GM18499 (cell line): ENCODE results near the gene ALS2.
"Not testable (repeated sequence)": the region's sequence is repeated elsewhere in the genome, so short reads cannot be mapped to it uniquely, and the experiment has no call there.

ENCODE experiments used
- ATAC-seq: cut with Tn5 transposase; IDR thresholded peaks from one replicate; pipeline ENCODE4 v1.9.1; 2021; ENCODE audit warnings: moderate number of reproducible peaks; ENCODE audit not compliant: insufficient read depth, unreplicated experiment

ALS2 gene

DNA sequence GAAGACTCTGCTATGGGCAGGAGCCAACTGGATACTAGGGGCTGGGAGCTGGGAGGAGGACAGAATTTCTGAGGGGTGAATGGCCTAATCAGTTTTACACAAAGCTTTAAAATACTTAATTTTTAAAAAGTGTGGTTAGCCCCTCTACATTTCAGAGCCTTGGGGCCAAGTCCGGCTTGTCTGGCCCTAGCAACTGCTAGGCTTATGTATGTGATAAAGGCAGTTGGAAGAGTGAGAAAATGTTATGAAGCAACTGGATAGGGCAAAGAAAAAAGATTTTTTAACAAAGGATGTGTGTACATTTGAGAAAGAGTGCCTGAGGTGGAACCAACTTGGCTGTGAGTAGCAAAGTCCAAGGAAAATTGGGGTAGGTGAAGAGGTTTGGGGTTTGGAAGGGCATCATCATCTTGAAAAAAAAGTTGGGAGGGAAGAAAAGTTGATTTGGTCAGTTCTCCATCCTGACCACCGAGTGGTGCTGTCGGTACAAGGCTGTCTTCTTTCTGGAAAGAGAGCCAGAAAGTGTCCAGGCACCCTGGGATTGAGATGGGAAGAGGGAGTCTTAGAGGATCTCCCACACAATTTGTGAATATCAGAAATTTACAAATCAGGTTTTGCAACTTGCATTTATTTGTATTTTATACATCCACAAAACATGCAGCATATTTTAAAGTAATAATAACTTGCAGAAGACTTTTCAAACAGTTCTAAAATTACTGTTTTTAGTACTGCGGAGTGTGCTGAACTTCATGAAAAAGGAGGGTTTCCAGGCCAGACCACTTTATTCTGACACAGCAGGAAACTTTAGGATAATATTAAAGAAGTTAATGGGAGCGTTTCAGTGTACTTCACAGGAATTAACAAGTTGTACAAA is 15.1 kb upstream of the ALS2 start:
- ATAC-seq: no peak

DNA sequence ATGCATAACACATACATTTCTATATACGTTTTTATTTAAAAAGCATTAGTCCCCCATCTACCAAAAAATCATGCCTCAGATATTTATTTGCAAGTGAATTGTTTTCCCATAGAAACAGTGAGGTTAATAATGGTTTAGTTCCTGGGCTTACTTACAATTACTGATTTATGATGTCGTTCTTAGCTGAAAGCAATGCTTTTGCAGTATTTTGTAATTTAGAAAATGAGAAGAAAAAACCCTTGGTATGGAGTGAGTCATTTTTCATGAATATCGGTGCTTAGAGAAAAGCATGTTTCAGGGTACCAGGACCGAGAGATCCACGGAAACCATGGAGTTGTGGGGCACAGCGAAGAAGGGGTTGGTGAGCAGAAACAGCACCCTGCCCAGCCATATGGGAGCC is 13.6 kb upstream of the ALS2 start:
- ATAC-seq: no peak

DNA sequence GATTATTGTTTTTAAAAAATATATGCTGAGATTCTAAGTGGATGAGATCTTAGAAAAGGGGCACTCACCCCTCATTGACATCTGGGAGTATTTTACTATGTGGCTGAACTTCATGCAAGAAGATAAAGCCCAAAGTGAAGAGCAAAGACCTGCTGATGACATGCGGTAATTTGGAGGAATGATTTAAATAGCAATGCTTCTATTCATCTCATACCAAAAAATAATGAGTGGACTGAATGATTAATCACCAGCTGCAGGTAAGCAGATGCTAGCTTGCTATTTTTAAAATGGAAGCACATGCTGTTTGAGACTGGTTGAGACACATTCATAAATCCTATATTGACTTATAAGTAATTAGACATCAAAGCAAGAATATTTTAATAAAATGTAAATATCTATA is 12.9 kb upstream of the ALS2 start:
- no peak for ATAC-seq

DNA sequence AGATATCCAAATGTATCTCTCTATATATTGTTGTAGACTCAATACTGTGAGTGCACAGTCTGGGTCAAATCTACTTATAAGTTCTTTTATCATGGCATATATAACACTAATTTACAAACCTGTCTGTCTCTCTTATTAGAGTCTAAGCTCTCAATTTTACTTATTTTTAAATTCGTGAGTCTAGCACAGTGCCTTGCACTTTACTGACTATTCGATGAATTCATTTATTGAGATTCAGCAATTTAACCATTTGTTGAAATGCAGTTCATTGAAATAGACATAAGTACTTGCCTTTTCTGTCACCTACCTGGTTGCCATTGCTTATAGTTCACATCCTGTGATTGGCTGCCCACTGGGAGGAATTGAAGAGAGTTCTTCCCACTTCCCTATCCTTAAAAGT is 10.3 kb upstream of the ALS2 start:
- ATAC-seq: no peak

GRCh38 chr2:201790291-201790690 is 9.6 kb upstream of the ALS2 start:
- ATAC-seq: no peak

DNA sequence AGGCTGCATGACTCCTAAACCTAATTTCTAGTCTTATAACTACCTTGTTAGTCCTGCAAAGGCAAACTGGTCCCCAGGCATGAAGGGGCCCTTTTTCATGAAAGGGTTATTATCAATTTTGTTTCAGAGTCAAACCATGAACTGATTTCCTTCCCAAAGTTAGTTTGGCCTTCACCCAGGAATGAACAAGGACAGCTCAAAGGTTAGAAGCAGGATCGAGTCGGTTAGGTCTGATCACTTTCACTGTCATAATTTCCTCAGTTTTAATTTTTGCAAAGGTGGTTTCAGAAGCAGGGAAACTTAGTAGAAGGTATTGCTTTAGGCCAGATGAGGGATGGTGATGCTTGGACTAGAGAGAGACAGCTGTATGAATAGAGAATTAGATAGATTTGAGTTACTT is 8.7 kb upstream of the ALS2 start:
- no peak for ATAC-seq

GRCh38 chr2:201788371-201788770 is 7.6 kb upstream of the ALS2 start:
- ATAC-seq: no peak

DNA sequence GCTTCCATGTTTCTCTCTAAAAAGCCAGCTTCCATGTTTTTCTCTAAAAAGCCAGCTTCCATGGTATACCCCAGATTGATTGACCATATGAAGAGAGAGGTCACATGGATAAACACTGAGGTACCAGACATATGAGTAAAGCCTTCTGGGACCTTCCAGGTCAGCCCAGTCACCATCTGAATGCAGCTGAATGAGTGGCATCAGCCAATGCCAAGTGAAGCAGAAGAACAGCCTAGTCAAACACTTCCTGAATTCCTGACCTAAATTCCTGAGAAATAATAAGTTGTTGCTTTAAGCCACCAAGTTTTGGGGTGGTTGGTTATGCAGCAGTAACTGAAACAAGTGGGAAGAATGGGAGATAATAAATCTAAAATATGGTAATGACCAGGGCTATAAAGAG is 5.7 kb upstream of the ALS2 start:
- ATAC-seq: no peak

- no peak for ATAC-seq
Measured at GRCh38 chr2:201785135-201785534, 4.4 kb upstream of the ALS2 start.

DNA sequence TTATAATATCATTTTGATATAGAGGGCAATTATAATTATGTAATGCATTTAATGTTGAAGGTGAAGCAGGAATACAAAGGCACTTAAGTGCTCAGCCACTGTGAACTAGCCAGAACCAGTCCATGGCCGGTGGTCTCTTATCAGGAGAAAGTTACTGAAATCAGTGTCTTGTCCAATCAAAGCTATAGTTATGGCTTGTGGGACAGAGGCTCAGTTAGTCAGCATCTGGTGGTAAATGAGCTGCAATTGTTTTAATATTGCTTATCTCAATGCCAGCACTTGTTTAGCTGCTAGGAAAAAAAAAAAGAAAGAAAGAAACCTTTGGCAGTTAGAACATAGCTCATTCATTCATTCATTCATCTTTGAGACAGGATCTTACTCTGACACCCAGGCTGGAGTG is 3.8 kb upstream of the ALS2 start:
- ATAC-seq: no peak

- ATAC-seq: no peak
Measured at GRCh38 chr2:201781557-201782051, 871 bp upstream of the ALS2 start.

DNA sequence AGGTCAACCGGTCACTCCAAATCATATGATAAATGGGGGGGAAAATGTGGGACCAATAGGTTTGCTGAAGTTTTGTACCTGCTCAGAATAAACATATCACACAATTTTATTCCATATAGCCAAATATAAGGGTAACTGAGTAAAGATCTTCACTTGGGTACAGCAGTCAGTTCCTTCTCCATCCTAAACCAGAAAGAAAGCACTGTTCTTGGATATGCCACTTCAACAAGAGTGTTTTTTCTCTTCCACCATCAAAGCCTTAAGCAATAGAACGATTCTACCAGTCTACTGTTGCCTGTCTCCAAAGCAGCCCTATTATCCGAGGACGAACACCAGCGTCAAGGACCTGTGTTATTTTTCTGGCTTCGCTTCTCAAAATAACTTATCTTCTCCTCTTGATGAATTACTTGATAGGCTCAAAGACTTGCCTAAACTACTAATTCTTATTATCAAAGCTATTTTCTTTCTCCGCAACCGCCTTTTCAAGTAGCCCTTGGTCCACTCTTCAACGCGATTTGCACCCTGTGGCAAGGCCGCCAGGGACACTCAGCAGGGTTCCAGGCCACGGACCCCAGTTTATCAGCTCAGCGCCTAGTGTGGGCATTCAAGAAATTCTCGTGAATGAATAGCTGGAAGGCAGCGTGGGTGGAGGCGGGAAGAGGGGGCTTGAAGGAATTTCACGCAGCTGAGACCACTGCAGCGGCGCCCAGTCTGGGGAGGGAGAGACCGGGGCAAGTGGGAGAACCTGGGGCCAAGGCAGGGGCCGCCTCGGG is 646 bp downstream of the ALS2 start:
- ATAC-seq: no peak

DNA sequence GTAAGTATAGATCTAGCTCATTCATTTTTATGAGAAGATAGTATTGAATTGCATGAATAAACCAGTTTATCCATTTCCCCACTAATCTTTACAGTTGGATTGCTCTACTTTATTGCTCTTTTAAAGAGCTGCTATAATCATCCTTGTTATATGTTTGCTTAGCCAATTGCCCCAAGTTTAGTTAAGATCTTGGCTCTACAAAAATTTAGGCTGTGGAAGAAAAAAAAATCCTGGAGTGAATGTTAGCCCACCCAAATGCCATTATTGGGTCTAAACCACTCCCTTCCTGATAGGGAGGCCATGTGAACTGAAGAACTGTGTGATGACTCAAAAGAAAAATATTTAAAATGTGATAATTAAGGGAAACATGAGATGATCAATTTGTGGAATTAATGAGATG is 2.9 kb downstream of the ALS2 start:
- no peak for ATAC-seq

- no peak for ATAC-seq
Measured at GRCh38 chr2:201777043-201777442, 3.7 kb downstream of the ALS2 start.

DNA sequence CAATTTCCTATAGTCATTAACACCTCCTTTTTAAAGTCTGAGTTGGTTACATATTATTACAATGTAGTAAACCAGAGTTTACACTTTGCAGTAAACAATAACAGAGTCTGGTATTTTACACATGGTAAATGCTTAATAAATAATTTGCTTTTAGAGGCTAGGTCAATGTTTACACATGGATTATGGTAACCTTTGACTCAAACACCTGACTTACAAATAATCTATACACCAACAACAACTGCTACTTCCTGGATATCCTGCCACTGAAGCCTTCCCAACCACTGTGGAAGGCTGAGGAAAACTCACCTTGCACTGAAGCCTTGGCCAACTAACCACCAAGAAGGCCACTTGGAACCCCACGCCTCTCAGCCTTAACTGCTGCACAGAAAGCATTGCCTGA is 5.4 kb downstream of the ALS2 start:
- no peak for ATAC-seq

DNA sequence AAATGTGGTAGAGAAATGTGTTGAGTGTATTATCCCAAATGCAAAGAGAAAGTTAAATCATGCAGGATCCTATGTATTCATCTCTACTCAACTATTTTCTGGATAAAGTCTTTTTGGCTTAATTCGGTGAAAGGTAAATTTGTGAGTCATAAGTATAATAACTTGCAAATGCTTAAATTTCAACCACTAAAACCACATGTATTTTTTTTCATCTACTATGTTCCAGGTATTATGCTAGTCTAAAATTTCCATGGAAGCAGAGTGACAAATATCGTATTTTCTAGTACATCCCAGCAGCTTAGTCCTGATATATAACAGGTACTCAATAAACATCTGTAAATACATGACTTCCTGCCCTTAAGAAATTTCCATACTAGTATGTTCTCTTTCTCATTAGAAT is 6.2 kb downstream of the ALS2 start:
- no peak for ATAC-seq

- no peak for ATAC-seq
Measured at GRCh38 chr2:201773990-201774389, 6.7 kb downstream of the ALS2 start.

DNA sequence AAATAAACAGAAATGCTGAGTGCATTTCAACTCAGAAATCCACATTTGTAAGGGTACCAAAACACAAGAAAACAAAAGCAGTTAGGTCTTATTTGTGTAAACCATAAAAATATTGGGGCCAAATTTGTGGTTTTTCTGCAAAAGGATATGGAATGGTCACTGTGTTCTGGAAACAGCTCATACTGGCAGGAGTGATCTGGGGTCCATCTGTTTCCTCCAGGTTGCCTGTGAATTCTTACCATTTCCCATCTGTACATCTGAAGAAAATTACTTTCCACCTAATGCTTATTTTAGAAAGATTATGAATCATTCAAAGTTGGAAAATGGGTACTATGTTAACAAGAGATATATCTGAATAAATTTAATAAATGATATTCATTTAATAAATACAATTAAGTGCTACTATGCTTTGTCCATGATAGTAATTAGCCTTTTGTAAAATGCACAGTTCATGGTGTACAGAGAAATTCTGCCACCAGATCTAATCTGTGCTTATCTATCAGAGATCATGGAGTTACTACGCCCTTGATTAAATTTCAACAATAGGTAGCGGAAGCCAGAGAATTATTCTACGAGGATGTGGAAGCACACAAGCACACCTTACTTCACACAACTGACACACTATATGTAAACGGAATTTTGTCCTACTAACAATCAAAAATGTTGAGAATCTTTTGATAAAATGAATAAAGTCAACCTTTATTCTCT is 10.9 kb downstream of the ALS2 start:
- no peak for ATAC-seq

GRCh38 chr2:201768918-201769317 is 11.8 kb downstream of the ALS2 start:
- no peak for ATAC-seq

DNA sequence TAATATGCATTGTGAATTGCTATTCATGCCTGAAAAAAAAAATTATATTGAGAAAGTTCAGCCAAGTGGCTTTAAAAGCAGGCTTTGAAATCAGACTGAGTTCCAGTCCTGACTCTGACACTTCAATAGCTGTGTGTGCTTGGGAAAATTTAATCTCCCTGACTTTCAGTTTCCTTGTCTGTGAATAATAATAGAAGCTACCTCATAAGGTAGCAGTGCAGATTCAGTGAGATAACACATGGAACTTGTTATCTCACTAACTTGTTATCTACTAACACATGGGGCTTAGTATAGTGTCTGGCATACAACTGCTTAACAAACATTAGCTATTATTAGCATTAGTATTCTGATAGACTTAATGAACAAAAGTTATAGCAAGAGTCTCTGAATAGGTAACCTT is 14.9 kb downstream of the ALS2 start:
- ATAC-seq: no peak

GRCh38 chr2:201764469-201764868 is 16.3 kb downstream of the ALS2 start:
- not testable (repeated sequence) for ATAC-seq
